Measurements from ENCODE around the gene ITIH6. TPM values are rescaled to one million over a fixed set of nuclear protein-coding genes. Genes with fewer than 3 reads are reported as not detected.

The ITIH6 gene
- total RNA-seq, 1 donor from 2014 or later, result not detected

GRCh38 chrX:54711735-54712134 is 86.3 kb downstream of the ITIH6 start:
- DNase-seq (ENCODE audit: low read depth in 2 of 2), result no peak

DNA sequence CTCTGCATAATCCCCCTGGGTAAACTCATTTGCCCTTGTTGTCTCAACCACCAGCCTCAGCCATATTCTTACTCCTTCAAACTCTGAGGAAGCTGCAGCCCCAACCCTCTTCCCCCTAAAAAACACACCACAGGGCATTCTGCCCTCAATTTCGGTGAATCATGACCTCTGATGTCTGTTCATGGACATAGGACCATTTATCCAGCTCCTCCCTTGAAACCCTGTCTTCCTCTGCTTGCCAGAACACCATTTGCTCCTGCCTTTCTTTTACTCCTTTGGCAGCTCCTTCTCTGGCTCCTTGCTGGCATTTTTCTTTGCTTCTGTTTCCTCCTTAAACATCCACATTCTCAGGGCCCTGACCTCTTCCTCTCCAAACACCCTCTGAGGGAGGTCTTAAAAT is 87.1 kb downstream of the ITIH6 start:
- DNase-seq (ENCODE audit: low read depth in 2 of 2), result no peak

GRCh38 chrX:54708404-54708803 is 89.7 kb downstream of the ITIH6 start:
- DNase-seq (ENCODE audit: low read depth in 2 of 2), result no peak

Other genes starting within 250 kb of the ITIH6 start
- 164 and 201 TPM in 2 replicates for gene MAGED2, start 9.5 kb upstream of the ITIH6 start, total RNA-seq
- gene TRO, start 122.6 kb upstream of the ITIH6 start, total RNA-seq, result 1.1 and 3.8 TPM in 2 replicates
- under 0.01 TPM in 1 of 2 replicates, not detected in the other for gene PFKFB1, start 195.9 kb upstream of the ITIH6 start, total RNA-seq
- 5.2 and 5.7 TPM in 2 replicates for gene APEX2, start 202.1 kb upstream of the ITIH6 start, total RNA-seq
- gene ALAS2, start 232.7 kb upstream of the ITIH6 start, total RNA-seq, result not detected in 2 replicates

Measured in lung microvascular endothelial cell (primary cell).